Adrenal gland (tissue), 5 donors: ENCODE data around the gene IL5RA.

ENCODE experiments used
- CTCF ChIP-seq, 6 experiments: fragments of 450-650 bp in 4 of 6; fragments of 200-600 bp in 2 of 6; sonication (generic) in 1 of 6; IDR thresholded peaks; 1 replicate in 5 of 6; 2 replicates in 1 of 6; pipeline versions ENCODE4 v1.5.1 to v1.8.0; 2016 to 2021; ENCODE audit warnings: antibody characterized with exemption in 6 of 6, mild to moderate bottlenecking in 2 of 6, moderate library complexity in 1 of 6
- POLR2A ChIP-seq, 2 donors: fragments of 450-650 bp; IDR thresholded peaks; one replicate each; pipeline ENCODE4 v1.6.1; 2017; ENCODE audit warnings: antibody characterized with exemption in 2 of 2, mild to moderate bottlenecking in 2 of 2, moderate library complexity in 1 of 2
- donor health status: DM: no; HTN: no; CAD: no.

DNA sequence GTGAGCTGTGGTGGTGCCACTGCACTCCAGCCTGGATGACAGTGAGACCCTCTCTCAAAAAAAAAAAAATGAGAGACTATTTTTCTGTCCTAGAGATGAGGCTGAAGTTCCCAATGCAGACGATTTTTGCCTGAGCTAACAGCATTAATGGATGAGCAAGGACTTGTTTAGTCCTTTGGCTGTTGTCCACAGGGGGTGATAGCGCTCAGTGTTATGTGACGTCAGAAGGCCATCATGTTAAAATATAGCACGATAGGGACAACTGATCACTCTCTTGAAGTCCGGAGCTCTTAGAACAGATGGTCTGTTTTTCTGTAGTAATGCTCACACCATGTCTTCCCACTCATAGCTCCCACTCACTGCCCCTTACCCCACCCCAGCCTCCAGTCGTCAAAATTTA, 23.3 kb upstream of the IL5RA start:
- TF ChIP-seq CTCF (IDR thresholded peaks at IDR 0.05) (no peak), POLR2A (IDR thresholded peaks at IDR 0.05) (no peak)
